GM10266 (cell line): ENCODE measurements around the gene STYX.
A peak's percentile ranks its signal among the peaks of the same experiment; 100 is the strongest.

Experiments used
- DNase-seq: peaks from one replicate; pipeline ENCODE4 v3.0.0; 2012; ENCODE audit errors: extremely low spot score
- CTCF ChIP-seq: IDR thresholded peaks from 2 replicates; pipeline ENCODE4 v1.5.1; 2012; ENCODE audit warnings: mild to moderate bottlenecking, low read depth; ENCODE audit not compliant: control insufficient read depth, insufficient read depth; ENCODE audit errors: missing control alignments

STYX gene, protein sequence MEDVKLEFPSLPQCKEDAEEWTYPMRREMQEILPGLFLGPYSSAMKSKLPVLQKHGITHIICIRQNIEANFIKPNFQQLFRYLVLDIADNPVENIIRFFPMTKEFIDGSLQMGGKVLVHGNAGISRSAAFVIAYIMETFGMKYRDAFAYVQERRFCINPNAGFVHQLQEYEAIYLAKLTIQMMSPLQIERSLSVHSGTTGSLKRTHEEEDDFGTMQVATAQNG

GRCh38 chr14:52729925-52730708, at the start of gene STYX:
TSS of gene STYX (plus strand) at chr14:52730166. CDS start at chr14:52730475, 309 bp downstream.
- TF ChIP-seq CTCF, result no peak
- DNase-seq, result peak; percentile 89

DNA sequence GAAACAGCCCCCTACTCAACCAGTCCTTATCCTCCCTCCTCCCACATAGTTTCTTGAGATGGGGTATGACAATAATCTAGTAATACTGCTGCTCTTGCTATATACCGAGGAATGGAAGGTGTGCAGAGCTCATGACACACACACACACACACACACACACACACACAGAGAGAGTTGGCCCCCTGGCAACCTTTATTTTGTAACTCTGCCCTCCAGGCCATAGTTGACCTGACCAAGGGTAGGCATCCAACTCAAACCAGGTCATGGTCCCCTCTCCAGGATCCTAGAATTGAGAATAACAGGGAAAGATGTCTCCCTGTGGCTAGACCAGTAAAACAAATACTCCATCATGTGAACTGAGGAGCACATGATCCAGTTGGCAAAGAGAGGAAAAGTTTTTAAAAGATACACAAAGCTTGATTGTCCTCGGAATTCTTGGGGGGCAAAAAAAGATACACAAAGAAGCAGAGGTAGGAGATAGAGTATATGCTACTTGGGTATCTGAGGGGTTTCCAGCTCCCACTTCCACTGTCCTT, 45.9 kb upstream of the STYX start:
- TF ChIP-seq CTCF, result no peak

GRCh38 chr14:52686176-52686575, 43.8 kb upstream of the STYX start:
- no peak for TF ChIP-seq CTCF

More for the DNA sequence above, 45.9 kb upstream of the STYX start:
- no peak for DNase-seq

GRCh38 chr14:52690983-52691760, 38.8 kb upstream of the STYX start:
- no peak for DNase-seq
- TF ChIP-seq CTCF, result no peak

More at GRCh38 chr14:52686176-52686575, 43.8 kb upstream of the STYX start:
- DNase-seq, result no peak

DNA sequence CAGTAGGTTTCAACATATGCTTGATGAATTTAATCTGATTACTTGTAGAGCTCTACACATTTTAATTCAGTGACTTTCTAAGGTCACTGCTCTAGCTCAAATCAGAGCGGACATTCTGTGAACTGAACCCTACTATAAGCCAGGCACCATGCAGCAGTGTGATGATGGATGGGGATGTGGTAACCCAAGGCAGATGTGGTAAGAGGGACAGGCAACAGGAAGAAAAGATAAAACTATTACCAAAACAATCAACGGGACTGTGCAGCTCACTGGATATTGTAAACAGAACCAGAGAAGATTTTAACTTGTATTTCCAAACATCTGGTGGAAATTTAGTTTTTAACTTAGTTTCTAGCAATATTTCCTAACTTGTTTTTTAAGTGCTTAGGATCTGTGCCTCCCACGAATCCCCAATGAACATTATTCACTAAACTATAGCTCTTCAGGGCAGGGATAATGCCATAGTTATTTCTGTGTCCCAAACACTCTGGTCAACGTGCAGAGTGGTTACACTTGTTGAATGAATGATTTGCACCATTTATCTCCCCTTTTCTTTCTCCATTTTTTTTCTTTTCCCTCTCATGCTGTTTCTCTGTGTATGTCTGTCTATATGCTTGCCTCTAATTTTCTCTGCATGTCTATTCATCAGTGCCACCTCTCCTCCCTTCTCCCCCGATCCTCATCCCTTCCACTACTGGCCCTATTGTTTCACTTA, 37.6 kb upstream of the STYX start:
- DNase-seq, result no peak
- TF ChIP-seq CTCF, result no peak

DNA sequence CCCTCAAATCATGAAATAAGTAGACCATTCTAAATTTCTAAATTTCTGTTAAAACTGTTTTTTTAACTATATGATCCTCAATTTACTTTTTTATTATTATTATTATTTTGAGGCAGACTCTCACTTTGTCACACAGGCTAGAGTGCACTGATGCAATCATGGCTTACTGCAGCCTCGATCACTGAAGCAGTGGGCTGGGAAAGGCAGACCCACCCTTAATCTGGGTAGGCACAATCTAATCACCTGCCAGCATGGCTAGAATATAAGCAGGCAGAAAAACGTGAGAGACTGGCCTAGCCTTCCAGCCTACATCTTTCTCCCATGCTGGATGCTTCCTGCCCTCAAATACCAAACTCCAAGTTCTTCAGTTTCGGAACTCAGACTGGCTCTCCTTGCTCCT, 36.9 kb upstream of the STYX start:
- TF ChIP-seq CTCF, result no peak
- no peak for DNase-seq
